Stomach (tissue), 4 donors: ENCODE data around the gene FNBP1.
"Not testable (repeated sequence)": the region's sequence is repeated elsewhere in the genome, so short reads cannot be mapped to it uniquely, and the experiment has no call there.

Experiments used
- CTCF ChIP-seq, 7 experiments: fragments of 450-650 bp in 4 of 7; fragments of 200-600 bp in 3 of 7; sonication (generic) in 3 of 7; IDR thresholded peaks; one replicate each; pipeline ENCODE4 v1.5.1; 2016 to 2019; ENCODE audit warnings: antibody characterized with exemption in 7 of 7, control low read depth in 2 of 7, mild to moderate bottlenecking in 1 of 7
- POLR2A ChIP-seq, 4 donors: fragments of 450-650 bp; IDR thresholded peaks; one replicate each; pipeline ENCODE4 v1.6.1; 2016; ENCODE audit warnings: antibody characterized with exemption in 4 of 4, control low read depth in 2 of 4, mild to moderate bottlenecking in 1 of 4, moderate library complexity in 1 of 4
- POLR2AphosphoS5 ChIP-seq, 3 donors: sonication (generic); formaldehyde crosslinking; IDR thresholded peaks; one replicate each; pipeline ENCODE4 v1.6.1; 2016; ENCODE audit warnings: antibody characterized with exemption in 3 of 3

- not testable (repeated sequence) for TF ChIP-seq CTCF, POLR2AphosphoS5, POLR2A (IDR thresholded peaks at IDR 0.05)
Observed at GRCh38 chr9:130021842-130022241, 21.1 kb downstream of the FNBP1 start.
